DMS 273 treated with DMSO at 0.1 percent for 48 hours (cell line): Measurements from ENCODE around the gene FAM107B.

Source experiments
- DNase-seq: peaks from one replicate; lab custom pipeline; 2025; lab: John Stamatoyannopoulos, UW

FAM107B gene

GRCh38 chr10:14578060-14578952 is 196.4 kb downstream of the FAM107B start:
- no peak for DNase-seq

DNA sequence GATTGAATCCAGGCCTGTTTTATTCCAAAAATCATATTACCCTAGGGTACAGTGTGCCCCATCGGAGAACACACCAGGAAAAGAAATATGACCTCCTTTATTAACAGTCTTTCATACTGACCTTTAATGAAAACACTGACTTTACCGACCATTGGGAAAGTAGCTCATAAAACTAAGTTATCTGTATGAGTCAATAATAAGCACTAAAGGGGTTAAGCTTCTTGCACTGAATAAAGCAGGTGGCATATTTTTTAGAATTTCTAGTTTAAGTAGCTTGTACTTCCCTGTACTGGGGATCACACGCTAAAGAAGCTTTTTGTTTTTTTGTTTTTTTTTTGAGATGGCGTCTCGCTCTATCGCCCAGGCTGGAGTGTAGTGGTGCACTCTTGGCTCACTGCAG is 199.8 kb downstream of the FAM107B start:
- no peak for DNase-seq

DNA sequence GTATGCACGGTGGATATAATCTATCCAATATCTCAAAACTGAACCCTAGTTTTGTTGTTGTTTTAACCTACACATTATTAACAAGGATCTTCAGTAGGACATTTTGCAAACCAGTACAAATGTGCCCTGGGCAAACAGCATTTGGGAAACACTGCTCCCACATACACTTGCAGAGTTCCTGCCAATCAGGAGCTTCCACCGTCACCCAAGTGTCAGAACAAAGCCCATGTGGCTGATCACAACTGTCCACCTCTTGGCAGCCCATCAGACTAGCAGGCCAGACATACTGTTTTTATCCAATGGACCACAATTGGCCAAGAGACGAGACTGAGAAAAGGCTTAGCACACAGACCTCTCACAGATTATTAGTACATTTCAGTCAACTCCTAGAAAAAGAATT is 200.4 kb downstream of the FAM107B start:
- no peak for DNase-seq

DNA sequence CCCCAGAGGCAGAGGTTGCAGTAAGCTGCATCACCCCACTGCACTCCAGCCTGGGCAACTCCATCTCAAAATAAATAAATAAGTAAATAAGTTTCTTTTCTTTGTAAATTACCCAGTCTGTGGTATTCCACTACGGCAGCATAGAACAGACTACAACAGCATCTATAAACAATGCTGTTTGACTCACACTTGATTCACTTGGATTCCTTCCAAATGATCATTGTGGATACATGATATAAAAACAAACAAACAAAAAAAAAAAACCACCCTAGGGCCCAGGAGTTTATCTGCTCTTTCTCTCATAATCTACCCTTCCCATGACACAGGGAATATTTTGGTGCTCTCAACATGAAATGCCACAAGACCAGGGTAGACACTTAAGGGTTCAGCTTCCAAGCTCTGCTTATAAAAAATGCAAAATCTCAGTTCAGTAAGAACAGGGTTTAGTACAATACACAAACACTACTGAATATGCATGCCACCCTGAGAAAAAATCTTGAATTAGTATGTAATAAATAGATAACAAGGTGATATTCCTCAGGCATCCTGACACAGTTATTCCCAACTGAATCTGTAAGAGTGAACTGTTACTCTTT is 200.9 kb downstream of the FAM107B start:
- DNase-seq, result no peak

DNA sequence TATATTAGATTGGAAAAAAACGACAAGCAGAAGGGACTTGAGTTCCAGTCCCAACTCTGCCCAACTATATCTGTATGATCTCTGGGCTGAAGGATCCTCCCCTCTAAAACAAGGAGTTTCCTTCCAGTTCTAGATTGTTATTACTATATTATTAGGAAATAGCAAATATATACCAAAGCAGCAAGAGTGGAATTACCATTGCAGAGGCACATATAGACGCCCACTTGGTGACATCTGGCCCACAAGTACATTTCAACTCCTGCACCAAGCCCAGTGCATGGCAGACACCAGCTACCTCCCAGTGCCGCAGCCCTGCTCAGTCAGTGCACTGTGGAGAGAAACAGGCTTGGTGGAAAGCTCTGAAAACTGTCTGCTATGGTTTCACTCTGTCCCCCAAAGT is 201.9 kb downstream of the FAM107B start:
- no peak for DNase-seq

DNA sequence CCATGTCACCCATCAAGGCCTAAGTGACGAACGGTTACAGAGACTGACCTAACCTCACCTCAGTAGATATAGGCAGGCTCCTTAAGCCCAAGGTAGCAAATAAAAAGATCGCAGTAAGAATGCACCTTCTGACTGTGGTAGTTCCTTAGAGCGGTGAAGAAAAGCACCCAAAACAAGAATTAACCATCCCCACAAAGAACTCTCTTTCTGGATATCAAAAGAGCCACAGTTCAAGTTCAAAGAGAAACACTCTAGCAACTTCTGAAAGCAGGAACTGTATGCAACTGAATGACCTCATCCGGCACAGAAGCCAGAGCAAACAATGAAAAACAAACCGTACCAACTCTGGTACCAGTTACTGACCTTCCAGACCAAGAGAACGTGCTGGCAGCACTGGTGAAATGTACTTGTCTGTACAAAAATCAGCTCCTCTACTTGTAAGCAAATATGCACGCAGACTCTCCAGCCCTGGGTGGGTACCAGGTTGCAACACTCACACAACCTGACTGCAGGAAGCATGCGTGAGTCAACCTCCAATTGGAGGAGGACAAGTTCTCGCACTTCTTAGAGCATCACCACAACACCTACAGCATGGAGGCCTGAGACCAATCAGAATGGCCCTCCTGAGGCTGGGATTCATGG is 202.7 kb downstream of the FAM107B start:
- DNase-seq, result no peak

DNA sequence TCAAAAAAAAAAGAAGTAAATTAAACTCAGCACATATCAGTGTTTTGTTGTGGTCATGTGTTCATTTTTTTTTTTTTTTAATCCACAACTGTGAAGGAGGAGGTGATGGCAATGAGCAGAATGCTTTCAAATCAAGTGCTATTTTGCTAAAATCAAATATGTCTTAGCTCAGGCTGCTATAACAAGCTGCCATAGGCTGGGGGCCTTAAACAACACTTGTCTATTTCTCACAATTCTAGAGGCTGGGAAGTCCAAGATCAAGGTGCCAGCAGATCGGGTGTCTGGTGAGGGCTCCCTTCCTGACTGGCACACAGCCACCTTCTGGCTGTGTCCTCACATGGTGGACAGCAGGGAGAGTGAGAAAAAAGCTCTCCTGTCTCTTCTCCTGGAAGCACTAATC is 203.9 kb downstream of the FAM107B start:
- DNase-seq, result no peak

DNA sequence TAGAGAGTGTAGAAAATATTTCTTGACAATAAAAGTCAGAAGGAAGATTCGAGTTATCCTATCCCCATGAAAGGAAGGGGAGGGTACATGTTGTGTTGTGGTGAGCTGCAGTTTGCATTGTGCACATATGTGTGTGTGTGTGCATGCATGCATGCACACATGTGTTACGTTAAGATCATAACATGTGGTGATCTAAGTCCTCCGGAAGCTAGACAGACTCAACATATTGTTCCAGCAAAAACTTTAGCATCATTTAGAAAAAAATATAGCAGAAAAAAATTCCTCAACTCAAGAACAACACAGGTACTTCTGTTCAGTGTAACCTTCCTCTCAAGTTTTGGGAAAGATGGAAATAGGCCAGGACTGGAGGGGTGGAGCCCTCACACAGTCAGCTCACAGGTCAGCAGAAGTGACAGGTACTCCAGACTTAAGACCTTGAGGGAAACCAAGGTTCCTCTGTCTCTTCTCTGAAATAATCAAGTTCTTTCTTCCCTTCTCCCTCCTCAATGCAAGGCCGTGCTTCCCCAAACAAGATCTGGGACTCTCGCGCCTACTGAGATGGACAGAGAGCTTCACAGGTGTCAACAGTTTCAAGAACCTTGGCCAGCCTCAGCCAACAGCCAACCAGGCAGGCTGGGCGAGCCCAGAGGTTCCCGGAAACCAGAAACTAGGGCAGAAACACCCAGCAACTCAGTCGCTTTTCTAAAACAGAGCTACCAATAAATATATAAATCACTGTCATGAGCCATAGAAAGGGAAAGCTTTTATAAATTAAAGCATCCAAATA is 205.2 kb downstream of the FAM107B start:
- DNase-seq, result no peak

- no peak for DNase-seq
Measured at GRCh38 chr10:14567421-14567820, 207.3 kb downstream of the FAM107B start.

DNA sequence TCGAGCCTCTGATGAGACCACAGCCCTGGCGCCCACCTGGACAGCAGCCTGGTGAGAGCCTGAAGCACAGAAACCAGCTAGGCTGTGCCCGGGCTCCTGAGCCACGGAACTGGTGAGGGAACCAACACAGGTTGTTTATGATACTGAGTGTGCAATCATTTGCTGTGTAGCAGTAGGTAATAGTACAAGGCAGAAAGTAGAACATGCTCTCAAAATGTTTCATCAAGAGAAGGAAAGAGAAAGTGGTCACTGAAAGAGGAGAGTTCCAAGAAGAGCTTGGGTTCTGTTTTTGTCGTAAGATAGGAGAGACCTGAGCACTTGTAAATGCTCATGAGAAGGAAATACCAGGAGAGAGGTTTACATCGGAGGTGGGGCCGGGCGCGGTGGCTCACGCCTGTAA is 208.2 kb downstream of the FAM107B start:
- no peak for DNase-seq

- DNase-seq, result no peak
Measured at GRCh38 chr10:14565199-14565598, 209.5 kb downstream of the FAM107B start.

DNA sequence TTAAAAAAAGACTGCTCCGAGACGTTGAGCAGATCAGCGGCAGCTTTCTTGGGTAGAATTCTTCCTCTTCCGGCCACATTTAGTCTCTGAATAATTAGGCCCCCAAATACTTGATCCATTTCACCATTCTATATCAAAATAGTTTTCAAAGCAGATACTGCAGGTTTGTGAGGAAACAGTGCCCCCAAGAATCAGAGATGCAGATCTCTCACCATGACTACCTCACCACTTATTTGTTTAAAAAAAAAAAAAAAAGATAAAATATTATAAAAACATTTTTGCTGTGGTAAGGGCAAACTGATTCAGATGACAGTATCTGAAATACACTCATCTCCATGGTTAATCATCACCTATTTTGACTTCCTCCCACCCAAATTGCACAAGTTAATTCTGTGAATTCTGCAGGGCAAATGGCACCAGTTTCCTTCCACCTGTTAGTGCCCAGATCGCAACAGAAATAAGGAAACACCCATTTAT is 210.4 kb downstream of the FAM107B start:
- no peak for DNase-seq

DNA sequence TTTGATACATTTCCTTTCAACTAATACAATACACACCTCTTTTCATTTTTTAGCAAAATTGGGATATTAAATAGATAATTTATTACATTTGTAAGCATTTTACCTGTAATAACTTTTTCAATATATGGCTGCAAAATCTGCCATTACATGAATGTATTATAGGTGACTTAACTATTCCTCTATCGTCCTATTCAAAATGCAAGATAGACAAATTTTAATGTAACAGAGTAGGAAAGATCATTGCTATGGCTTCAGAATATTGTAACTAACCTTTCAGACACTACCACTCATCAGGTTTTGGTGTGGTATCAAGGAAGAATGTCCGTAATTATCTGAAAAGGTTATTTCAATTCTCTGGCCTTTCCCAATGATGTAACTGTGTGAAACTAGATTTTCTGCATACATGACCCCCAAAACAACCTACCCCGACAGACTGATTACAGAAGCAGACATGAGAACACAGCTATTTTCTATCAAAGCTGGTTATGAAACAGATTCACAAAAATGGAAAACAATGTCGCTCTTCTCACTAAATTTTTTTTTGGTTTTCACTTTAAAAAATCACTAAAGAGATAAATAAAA is 211.2 kb downstream of the FAM107B start:
- DNase-seq, result no peak

DNA sequence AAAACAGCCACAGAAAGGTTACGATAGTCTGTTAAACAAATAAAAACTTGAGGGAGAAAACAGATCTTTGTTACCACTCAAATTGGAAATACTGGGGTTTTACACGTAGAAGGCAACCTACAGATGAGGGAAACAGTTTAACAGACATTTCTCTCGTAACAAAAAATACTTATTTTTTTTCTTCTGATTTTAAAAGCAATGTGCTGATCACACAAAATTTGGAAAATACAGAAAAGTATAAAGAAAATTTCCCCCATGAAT is 211.7 kb downstream of the FAM107B start:
- no peak for DNase-seq

GRCh38 chr10:14562218-14563075 is 212.2 kb downstream of the FAM107B start:
- DNase-seq, result no peak

DNA sequence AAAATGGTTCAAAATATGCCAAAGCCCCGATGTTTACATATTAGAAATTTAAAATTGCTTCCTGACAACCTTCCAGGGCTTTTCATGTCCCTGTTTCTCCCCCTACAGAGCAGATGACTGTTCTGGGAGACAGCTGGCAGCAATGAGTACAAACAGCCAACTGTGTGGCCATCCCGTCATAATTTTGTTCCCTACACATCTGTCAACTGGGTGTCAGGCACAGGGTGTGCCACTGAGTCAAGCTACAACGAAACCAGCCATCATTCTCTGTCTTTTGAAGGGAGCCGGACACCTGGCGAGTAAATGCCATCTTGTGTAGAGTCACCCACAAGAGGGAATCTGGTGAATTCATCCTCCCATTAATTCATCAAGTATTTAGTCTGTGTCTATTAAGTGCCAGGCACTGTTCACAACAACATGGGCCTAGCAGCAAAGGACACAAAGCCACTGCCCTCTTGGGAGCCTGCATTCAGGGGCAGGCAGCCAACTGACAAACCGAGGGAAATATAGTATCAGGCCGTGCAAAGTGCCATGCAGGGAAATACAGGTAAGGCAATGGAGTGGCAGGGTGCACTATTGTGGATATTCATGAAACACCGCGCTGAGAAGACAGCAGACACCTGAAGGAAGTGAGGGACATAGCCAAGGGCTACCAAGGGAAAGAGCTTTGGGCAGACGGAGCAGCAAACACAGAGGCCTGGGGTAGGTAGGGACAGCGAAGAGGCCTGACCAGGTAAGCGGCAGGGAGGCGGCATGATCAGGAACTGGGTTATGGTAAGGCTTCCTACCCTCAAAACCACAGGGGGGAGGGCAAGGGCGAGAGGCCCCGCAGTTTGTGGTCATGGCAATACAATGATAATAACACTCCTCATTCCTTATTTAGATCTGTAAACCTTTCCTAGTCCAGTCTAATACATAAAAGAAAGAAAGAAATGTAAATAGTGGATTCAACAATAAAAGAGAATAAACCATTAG is 213.6 kb downstream of the FAM107B start:
- no peak for DNase-seq

DNA sequence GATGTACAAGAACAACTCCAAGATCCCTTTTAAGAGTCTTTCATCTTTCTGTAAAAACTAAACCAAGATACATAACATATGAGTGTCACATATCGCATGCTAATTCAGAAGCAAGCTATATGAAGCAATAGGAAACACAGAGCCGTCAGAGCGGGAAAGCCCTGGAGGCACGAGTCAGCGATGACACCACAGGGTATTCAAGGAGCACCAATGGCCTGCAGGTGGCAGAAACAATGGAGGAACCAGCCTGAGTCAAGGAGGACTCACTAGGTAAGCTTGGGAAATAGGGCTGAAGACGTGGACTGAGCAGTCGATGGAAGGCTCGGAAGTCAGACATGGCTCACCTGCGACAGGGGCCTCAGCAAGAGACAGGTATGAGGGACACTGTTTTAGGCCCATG is 214.4 kb downstream of the FAM107B start:
- no peak for DNase-seq

DNA sequence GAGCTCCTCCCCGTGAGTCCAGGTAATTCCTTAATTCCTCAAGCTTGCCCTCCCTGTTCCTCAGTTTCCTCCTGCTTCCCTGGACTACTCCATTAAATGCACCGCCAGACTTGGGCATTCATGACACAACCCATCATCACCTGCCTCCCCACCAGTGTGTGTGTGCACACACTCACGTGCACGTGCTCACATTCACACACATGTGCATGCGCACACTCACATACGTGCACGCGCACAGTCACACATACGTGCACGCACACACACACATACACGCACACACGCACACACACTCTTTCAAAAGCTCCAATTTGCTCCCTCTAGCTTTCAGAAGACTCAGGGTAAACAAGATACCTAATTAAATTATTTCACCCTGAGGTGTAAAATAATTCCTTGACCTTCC is 216.7 kb downstream of the FAM107B start:
- no peak for DNase-seq

- DNase-seq, result no peak
Measured at GRCh38 chr10:14557567-14557966, 217.1 kb downstream of the FAM107B start.
